ENCODE measurements around the gene RELCH.

DNA sequence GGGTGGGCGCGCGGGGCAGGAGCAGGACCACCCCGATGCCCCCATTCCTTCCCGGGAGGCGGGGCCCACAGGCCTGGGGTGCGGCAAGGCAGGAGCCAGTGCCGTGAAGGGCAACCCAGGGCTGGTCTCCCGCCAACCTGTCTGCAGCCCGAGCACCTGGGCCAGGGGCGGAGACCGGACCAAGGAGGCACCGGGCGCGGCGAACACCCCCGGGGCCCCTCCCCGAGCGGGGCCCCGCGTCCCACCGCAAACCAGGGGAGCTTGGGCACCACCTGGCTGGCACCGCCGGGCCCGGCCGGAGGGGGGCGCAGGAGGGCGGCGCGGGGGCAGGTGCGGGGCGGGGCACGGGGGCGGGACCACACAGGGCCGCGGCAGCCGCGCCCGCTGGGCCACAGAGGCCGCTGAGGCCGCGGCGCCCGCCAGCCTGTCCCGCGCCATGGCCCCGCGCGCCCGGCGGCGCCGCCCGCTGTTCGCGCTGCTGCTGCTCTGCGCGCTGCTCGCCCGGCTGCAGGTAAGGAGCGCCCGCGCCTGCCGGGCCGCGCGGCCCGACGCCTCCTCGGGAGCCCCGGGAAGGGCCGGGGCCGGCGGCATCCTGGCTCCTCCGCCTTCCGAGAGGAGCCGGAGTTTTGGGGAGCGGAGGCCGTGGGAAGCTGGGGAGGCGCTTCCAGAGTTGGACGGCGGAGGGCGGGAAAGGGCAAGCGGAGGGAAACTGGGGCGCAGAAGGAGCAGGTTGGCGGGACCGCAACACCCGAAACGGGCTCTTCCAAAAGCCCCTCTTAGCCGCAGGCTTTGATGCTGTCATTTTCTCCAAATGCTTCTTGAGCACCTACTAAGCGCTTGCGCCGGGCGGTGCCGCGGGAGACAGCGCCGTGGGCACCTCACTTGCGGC lies 138.1 kb downstream of the RELCH start, which contains the start of gene TNFRSF11A:
- TF ChIP-seq POLR2A (IDR thresholded peaks at IDR 0.05; ENCODE audit: low read length) (no peak), GATA1 (IDR thresholded peaks at IDR 0.05; ENCODE audit: low read depth, low read length) (no peak)

Data from erythroblast (primary cell).